HL-60 (cell line): ENCODE data around the gene TMEM198.

ENCODE experiments used
- DNase-seq, 2 experiments: peaks; one replicate each; pipeline ENCODE4 v3.0.0-alpha.2; 2010 to 2020; ENCODE audit warnings: low read depth in 1 of 2, low spot score in 1 of 2
- H3K27ac ChIP-seq: fragments of 250-450 bp; sonication (Bioruptor Pico); replicated peaks from 2 replicates; pipeline ENCODE4 v1.5.1; 2020; ENCODE audit warnings: mild to moderate bottlenecking, moderate library complexity
- H3K27me3 ChIP-seq: fragments of 250-450 bp; sonication (Bioruptor Pico); 2 replicates; pipeline ENCODE4 v1.5.1; 2021; ENCODE audit warnings: mild to moderate bottlenecking, moderate library complexity; ENCODE audit not compliant: insufficient read depth, poor library complexity, severe bottlenecking
- H3K4me3 ChIP-seq: replicated peaks from 2 replicates; pipeline ENCODE4 v1.5.1; 2011; ENCODE audit warnings: mild to moderate bottlenecking, control low read depth, low read length; ENCODE audit not compliant: insufficient read depth
- CTCF ChIP-seq: IDR thresholded peaks from one replicate; pipeline ENCODE4 v1.5.1; 2011; ENCODE audit warnings: low read length, control low read depth, inconsistent platforms; ENCODE audit not compliant: insufficient read depth
- GABPA ChIP-seq: IDR thresholded peaks from 2 replicates; pipeline ENCODE4 v1.6.1; 2012; ENCODE audit warnings: low read depth
- POLR2AphosphoS5 ChIP-seq: IDR thresholded peaks from 2 replicates; pipeline ENCODE4 v1.6.1; 2012; ENCODE audit warnings: low read depth
- REST ChIP-seq: IDR thresholded peaks from 2 replicates; pipeline ENCODE4 v1.6.1; 2012; ENCODE audit warnings: low read depth; ENCODE audit not compliant: insufficient replicate concordance
- SPI1 ChIP-seq: IDR thresholded peaks from 2 replicates; pipeline ENCODE4 v1.6.1; 2012; ENCODE audit warnings: low read depth, mild to moderate bottlenecking, borderline replicate concordance
- long read RNA-seq: library from polyadenylated mRNA; unstranded; transcript quantifications from one replicate; pipeline ENCODE4 v2.0.0, GENCODE V29; 2020

Gene TMEM198
- long read RNA-seq, partial matches to known transcripts: 1 of 1 reads
- long read RNA-seq, other reads (novel, unspliced or antisense): 0 of 1 reads

DNA sequence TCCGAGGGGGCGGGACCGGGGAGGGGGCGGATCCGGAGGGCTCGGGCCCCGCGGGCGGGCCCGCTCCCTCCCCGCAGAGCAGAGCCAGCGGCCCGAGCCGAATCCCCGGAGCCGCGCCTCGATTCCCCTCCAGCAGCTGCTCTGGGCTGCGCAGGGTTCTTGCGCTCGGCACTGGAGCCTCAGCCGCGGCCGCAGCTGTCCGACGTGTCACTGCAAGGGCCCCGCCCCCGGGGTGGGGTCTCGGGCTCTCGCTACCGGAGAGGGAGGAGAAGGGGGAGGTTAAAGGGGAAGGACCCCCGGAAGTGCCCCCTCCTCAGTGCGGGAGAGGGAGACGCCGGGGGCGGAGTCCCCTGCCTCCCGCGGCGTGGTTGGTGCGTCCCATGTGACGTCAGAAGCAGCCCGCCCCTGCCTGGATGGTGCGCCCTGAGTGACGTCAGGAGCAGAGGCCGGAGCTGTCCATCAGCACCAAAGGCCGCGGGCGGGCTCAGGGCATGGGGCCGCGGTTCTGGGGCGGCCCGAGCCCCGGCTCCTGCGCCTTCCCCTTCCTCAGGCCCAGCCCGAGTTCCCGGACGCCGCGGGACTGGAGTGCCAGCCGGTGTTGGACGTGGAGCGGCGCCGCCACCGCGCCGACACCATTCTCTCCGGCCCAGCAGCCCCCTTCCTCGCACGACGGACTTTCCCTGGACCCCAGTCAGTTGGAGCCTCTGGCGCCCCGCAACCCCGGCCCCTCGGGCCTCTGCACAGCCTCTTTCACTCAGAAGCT is at the start of gene TMEM198, which contains the start of gene CHPF:
TMEM198 (plus strand) TSS at position 433 of the 763 bp plus-strand sequence. CDS start 700 bp downstream, outside the sequence.
CHPF (minus strand) TSS at position 214 of the 763 bp plus-strand sequence. CDS start 271 bp downstream, outside the sequence.
- TF ChIP-seq CTCF (no peak), POLR2AphosphoS5 (no peak), GABPA (0 out of 2 replicates have a peak, but pooled peaks have one; percentile 32), SPI1 (no peak), REST (peak; percentile 94)

GRCh38 chr2:219494952-219495530 is 48.8 kb upstream of the TMEM198 start:
- H3K4me3 ChIP-seq: no peak overlapping the region
- DNase-seq: no peak

More for the DNA sequence above, at the start of gene TMEM198, which contains the start of gene CHPF:
- no peak within 1 kb of the TSS for H3K27ac ChIP-seq
- peak; percentile 89 to 90 for DNase-seq
- H3K27me3 ChIP-seq: peaks cover 24% of the 10 kb centered on the region
- peak within 1 kb of the TSS; percentile 61 for H3K4me3 ChIP-seq

More at GRCh38 chr2:219494952-219495530, 48.8 kb upstream of the TMEM198 start:
- Histone ChIP-seq H3K27me3 (peaks cover 48% of the 10 kb centered on the region), H3K27ac (no peak overlapping the region)
- TF ChIP-seq CTCF: no peak
- no peak for TF ChIP-seq POLR2AphosphoS5
- TF ChIP-seq SPI1: no peak
- TF ChIP-seq REST: no peak
- TF ChIP-seq GABPA: no peak
